Measurements from ENCODE around the gene TNFRSF11A.
A peak's percentile ranks its signal among the peaks of the same experiment; 100 is the strongest.

The TNFRSF11A gene

DNA sequence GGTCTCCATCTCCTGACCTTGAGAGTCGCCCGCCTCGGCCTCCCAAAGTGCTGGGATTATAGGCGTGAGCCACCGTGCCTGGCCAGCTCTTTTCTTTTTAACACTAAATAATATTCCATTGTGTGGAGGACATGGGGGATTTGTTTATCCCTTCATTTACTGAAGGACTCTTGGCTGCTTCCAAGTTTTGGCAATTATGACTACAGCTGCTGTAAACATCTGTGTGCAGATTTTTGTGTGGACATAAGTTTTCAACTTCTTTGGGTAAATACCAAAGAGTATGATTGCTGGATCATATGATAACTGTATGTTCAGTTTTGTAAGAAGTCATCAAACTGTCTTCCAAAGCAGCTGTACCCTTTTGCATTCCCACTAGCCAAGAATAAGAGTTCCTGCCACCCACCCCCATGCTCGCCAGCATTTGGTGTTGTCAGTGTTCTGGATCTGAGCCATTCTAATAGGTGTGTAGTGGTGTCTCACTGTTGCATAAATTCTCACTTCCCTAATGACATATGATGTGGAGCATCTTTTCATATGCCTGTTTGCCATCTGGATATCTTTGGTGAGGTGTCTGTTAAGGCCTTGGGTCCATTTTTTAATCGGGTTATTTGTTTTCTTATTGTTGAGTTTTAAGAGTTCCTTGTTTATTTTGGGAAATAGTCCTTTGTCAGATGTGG lies 52.2 kb downstream of the TNFRSF11A start:
- no peak for DNase-seq (ENCODE audit: low read depth in 4 of 4, low spot score in 1 of 4)

DNA sequence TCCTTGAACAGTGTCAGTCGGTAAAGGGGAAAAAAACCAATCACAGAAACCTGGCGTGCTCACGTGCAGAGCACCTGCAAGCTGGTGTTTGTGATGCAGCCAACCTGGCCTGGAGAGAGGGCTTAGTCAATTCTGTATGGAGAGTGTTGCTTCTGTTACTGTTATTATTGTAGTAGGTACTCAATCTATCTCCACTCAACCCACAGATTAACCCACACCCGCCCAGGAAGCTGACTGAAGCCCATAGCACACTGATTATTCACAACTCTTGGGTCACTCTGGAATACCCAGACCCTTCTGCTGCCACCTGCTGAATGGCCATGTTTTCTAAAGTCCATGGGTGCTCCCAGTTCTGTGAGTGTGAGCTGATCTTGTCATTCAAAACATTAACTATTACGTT lies 53.9 kb downstream of the TNFRSF11A start:
- no peak for DNase-seq (ENCODE audit: low read depth in 4 of 4, low spot score in 1 of 4)

DNA sequence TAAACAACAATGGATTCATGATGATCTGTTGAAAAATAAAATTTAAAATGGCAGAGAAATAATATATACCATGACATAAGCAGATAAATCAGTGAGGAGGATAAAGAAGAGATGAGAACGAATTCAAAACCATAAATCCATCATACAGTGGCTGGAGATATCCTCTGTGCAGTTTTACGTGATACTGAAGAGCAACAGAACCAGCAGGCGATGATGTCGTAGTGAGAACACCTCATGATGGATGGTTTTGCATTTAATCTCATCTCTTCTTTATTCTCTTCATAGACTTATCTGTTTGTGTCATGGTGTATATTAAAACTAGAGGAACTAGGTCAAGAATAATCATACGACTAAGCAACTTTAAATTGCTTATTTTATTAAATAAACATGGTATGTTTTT lies 56.3 kb downstream of the TNFRSF11A start:
- no peak for DNase-seq (ENCODE audit: low read depth in 4 of 4, low spot score in 1 of 4)

DNA sequence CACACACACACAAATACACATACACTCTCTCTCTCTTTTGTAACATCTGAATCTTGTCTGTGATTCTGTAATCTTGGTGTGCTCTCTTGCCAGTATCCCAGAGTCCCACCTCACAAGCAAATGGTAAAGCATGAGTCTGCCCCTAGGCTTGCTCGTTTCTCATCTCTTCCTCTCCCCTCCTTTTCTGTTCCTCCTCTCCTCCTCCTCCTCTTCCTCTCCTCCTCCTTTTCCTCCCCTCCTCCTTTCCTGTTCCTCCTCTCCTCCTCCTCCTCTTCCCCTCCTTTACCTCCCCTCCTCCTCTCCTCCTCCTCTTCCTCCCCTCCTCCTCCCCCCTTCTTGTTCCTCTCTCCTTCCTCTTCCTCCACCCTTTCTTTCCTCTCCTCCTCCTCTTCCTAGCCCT lies 59.0 kb downstream of the TNFRSF11A start:
- DNase-seq (ENCODE audit: low read depth in 4 of 4, low spot score in 1 of 4) = no peak

DNA sequence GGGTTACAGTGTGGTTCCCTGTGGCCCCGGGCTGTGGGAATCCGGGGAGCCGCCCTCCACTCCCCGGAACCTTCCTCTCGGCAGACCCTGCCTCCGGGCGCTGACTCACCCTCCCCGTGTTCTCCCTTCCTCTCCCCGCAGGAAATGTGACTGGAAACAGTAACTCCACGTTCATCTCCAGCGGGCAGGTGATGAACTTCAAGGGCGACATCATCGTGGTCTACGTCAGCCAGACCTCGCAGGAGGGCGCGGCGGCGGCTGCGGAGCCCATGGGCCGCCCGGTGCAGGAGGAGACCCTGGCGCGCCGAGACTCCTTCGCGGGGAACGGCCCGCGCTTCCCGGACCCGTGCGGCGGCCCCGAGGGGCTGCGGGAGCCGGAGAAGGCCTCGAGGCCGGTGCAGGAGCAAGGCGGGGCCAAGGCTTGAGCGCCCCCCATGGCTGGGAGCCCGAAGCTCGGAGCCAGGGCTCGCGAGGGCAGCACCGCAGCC lies 59.5 kb downstream of the TNFRSF11A start:
- no peak for DNase-seq (ENCODE audit: low read depth in 4 of 4, low spot score in 1 of 4)

DNA sequence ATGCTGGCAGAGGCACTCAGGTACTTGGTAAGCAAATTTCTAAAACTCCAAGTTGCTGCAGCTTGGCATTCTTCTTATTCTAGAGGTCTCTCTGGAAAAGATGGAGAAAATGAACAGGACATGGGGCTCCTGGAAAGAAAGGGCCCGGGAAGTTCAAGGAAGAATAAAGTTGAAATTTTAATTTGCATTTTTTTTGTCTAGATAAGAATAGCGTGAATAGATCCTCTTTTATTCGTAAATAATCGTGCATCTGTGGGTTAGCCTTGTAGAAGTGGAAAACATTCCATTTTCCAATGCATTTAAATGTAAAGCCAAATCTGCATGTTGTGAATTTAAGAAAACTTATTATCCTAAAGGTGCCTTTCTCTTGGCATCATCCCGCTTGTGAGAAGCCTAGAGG lies 61.0 kb downstream of the TNFRSF11A start:
- no peak for DNase-seq (ENCODE audit: low read depth in 4 of 4, low spot score in 1 of 4)

DNA sequence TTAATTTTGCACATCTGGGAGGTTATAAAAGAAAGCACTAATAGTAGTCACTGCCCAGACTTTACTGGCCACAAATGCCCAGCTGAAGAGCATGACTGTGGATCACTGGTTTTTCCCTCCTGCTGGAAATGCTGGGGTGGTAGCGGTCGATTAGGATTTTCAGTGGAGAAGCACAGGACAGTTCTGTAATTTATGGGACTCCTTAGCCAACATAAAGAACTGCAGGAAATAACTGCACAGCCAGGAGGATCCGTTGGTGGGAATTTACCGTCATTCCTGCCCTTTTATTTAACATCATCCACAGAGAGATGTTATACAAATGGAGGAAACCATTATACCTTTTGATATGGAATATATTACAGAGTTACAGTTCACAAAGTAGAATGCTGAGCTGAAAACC lies 61.5 kb downstream of the TNFRSF11A start:
- no peak for DNase-seq (ENCODE audit: low read depth in 4 of 4, low spot score in 1 of 4)

DNA sequence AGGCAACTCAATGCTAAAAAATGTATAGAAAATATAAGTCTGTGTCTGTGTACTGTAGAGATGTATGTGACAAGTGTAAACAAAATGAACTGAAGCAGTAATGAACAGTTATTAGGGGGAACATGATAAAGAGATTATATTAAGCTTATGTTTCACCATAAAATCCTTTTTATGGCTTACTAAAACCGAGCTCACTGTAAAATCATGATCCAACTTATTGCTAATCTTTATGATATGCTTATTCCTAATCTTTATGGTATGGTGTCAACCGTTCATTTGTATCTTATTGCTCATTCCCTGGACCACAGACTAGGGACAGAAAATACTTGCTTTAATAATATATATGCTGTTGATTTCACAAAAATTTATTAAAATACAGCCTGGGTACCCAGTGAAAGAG lies 62.1 kb downstream of the TNFRSF11A start:
- DNase-seq (ENCODE audit: low read depth in 4 of 4, low spot score in 1 of 4) = no peak

DNA sequence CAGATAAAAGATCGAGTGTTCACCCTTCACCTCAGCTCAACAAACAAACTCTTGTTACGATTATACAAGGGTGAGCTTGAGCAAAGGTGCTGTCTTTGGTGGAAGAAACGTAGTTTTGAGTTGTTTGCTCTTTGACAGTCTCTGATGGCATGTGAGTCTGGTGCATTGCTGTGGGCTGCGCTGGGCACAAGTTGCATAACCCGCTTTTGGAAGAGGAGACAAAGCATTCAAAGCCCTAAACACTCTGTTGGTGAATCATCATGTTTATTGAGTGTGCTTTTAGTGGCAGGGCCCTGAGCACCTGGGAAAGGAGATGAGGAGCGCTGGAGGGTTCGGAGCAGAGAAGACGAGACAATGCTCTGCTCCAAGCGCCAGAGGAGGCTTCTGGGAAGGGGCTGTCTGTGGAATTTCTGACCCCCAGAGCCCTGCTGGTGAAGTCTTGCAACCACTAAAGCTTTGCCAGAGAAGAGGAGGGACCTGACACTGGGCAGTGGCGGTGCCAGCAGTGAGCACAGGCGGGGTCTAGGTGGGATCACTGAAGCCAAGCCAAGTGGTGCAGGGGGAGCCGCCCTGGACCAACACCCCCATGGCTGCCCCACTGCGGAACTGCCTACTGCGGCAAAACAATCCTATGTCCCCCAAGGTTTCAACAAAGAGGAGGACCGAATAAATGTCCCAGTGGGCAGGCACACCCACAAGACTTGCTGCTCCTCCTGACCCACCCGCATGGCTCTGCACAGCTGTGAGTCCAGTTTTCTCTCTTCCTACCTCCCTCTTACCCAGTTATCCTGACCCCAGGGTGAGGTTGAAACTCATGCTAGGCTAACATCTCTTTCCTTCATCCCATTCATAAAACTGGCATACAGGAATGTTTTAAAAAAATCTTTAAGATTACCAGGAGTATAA lies 64.0 kb downstream of the TNFRSF11A start:
- DNase-seq (ENCODE audit: low read depth in 4 of 4, low spot score in 1 of 4) = no peak

DNA sequence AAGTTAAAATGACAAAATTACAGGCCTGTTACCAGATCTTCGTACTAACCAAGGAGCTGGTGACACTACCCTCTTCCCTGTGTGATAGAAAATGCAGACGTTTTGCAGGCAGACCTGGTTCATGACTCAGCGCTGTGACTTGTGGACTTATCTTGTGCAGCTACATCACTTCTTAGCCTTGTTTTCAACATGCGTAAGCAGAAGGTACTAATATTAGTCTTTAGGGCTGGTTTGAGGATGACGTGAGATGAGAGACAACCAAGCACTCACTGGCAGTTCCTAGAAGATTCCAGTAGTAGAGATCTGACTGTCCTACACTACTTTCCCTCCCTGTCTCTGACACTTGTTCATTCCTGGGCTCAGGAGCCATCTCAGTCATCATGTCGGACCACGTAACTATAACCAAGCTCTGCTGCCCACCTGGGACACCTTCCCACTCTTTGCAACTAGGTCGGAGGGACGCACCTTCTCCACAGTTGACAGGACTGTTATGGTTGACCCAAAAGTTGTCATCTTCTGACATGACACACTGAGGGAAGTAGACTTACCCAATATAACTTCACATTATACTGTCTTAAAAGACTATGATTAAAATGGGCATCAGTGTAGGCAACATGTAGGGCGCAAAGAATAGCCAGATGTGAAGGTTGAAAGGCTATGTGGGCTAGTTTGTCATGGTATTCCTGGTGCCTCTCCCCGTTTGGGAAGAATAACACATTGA lies 64.8 kb downstream of the TNFRSF11A start:
- no peak for DNase-seq (ENCODE audit: low read depth in 4 of 4, low spot score in 1 of 4)

DNA sequence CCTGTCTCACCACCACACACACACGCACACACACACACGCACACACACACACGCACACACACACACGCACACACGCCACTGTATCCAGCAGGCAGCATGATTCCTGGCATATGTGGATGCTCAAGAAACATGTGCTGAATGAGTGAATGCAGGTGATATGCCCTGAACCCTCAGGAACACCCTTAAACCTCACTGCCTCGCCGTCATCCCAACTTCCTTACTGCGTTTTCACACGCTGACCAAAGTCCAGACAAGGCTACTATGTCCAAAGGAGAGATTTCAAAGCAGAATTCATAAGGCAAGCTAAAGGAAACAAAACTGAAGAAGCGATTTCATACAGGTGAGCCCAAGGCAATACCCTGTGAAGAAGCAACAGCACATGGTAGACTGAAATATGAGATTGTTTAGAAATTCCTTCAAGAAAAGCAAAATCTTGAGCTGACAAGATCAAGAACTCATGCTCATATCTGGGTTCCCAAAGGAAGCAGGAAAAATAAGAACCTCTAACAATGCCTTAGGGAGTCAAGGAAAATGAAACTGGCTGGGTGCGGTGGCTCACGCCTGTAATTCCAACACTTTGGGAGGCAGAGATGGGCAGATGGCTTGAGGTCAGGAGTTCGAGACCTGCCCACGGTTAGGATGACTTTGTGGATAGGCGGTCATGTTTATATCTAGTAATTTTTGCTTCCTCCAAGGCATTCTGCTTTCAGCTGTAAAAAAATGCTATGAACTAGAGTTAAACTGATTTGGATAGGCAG lies 69.1 kb downstream of the TNFRSF11A start:
- no peak for DNase-seq (ENCODE audit: low read depth in 4 of 4, low spot score in 1 of 4)

DNA sequence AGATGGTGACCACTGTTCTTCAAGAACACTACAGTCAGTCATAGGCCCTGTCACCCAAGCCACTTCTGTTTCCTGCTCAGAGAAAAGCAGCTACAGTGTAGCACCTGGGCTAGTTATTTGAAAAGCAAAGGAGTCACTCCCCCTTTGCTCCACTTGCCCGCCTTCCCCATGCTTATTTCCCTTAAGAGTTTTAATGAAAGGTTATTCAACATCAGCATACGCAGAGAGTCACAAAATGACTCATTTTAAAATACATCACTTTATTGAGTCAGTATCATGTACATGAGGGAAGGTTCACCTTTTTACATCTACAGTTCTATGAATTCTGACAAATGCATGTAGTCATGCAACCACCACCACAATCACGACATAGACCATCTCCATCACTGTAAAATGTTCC lies 71.3 kb downstream of the TNFRSF11A start:
- DNase-seq (ENCODE audit: low read depth in 4 of 4, low spot score in 1 of 4) = peak in 1 of 4 experiments; percentile 13

DNA sequence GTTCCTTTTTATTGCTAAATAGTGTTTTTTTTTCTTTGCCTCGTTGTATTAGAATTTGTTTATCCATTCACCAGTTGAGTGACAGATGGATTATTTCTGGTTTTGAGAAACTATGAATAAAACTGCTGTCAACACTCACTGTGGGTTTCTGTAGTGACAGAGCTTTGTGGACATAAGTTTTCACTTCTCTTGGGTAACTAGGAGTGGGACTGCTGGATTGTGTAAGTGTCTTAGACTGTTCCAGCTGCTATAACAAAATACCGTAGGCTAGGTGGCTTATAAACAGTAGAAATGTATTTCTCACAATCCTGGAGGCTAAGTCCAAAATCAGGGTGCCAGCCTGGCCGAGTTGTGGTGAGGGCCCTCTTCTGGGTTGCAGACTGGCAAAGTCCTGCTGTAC lies 71.9 kb downstream of the TNFRSF11A start:
- DNase-seq (ENCODE audit: low read depth in 4 of 4, low spot score in 1 of 4) = no peak

DNA sequence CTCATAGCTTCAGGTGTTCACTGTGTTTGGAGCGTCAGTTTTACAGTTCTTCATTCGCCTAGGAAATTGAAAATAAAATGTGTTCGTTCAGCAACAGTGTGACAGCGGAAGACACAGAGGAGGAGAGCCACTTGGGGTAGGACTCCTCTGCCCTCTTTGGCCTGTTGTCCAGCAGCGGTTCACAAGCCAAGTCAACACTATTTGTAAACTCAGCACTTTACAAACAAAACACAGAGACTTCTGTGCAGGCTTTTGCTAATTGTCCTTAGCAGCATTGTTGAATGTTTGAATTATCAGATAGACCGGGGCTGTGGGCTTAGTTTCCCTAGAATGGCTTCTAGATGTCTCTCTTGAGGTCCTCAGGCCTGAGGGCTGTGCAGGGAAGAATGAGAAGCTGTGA lies 73.2 kb downstream of the TNFRSF11A start:
- DNase-seq (ENCODE audit: low read depth in 4 of 4, low spot score in 1 of 4) = no peak

DNA sequence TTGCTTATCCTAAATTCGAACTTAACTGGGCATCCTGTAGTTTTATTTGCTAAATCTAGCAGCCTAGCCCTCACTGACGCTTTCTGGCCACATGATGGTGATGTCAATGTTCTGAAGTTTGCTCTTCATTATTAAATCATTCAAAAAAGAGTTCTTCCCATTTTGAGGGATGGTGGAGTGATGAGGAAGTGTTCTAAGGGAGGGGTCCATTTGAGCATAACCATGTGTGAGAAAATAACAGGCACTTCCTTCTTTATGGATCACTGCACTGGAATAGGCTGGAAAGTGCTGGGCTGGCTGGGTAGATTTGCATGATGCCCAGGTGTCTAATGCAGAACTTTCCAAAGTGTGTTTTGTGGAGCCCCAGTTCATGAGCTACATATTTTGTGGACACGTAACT lies 74.2 kb downstream of the TNFRSF11A start:
- no peak for DNase-seq (ENCODE audit: low read depth in 4 of 4, low spot score in 1 of 4)

DNA sequence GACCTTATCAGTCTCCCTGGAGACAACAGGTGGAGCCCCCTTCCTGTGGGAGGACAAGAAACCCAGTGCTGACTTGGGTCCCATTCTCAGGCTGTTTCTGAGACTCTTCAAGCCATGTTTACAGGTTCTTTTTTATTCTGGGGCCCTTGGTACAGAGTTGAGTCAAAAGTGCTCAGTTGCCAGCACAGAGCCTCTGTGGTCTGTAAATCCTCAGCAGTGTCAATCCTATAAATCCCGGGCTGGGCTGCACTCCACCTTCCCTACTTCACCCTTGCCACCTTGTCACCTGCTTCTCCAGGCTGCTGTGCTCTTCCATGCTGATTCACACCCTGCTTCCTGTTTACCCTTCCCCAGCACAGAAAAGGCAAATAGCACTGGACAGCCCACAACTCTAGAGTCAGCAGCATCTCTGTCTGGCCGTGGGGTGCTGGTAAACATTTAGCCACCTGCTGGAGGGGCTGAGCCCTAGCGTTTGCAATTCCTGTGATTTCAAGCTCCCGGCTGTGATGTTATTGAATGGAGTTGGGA lies 74.7 kb downstream of the TNFRSF11A start:
- DNase-seq (ENCODE audit: low read depth in 4 of 4, low spot score in 1 of 4) = no peak

DNA sequence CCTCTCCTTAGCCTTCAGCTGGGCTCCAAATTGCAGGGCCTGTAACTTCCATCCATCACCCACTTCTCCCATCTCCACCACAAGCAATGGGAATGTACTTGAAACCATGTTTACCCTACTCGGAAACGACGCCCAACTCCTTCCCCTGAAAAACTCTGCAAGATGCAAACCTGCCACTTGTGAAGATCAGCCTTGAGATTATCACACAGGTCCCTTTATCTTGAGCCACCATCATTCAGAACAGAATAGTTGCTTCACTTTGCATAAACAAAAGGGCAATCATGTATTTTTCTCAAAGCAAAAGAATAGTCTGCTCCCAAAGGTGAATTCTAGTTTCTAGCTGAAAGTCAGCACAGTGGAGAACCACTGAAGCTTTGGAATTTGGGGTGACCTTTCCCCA lies 75.8 kb downstream of the TNFRSF11A start:
- DNase-seq (ENCODE audit: low read depth in 4 of 4, low spot score in 1 of 4) = no peak

DNA sequence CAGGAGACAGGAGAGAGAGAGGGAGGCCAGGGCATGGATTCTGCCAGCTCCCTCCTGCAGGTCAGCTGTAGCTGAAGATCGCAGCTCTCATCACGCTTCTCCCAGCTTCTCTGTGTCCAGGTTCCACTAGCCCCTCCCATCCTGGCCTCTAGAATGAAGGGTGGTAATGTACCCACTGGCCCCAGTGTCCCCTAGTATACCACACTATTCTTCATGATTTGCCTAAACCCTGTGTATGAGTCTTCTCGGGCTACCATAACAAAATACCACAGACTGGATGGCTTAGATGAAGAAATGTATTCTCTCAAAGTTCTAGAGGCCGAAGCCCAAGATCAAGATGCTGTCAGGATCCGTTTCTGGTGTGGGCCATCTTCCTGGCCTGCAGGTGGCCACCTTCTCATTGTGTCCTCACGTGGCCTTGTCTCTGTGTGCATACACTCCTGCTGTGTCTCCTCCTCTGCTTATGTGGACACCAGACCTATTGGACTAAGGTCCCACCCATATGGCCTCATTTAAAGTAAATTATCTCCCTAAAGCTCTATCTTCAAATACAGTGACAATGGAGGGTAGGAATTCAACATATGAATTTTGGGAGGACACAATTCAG lies 77.3 kb downstream of the TNFRSF11A start:
- DNase-seq (ENCODE audit: low read depth in 4 of 4, low spot score in 1 of 4) = no peak

DNA sequence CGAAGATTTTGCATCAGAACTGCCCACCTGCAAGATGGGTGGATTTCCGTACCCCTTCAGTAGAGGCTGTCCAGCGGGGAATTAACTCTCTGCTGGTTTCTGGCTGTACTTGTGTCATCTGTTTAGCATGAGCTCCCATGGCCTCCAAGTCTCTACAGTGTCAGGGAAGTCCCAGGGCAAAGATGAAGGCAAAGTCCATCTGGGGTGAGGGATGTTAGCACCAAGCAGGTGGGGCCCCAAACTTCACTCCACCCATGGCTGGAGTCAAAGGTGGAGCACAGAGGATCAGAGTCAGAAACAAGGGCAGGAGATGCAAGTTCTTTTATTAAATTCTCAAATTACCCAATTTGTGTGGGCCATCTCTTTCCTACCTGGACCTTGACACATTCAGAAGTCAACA lies 78.0 kb downstream of the TNFRSF11A start:
- DNase-seq (ENCODE audit: low read depth in 4 of 4, low spot score in 1 of 4) = no peak

DNA sequence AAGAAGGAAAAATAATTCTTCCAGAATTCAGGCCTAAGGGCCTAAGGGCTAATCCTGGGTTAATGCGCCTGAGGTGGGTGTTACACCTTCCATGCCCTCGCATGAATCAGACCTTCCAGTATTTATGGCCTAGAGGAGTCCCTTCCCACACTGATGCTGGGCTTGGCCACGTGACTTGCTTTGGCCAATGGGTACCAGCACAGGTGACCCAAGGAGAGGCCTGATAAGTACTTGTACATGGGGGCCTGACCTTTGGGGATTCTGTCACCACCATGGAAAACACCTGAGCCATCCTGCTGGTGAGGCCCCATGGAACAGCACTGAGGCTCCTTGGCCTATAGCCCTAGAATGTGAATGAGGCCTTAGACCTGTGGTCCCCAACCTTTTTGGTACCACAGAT lies 79.8 kb downstream of the TNFRSF11A start:
- DNase-seq (ENCODE audit: low read depth in 4 of 4, low spot score in 1 of 4) = no peak
